H1 (cell line): ENCODE results near the gene OR4D11. TPM values are rescaled to one million over a fixed set of nuclear protein-coding genes. Genes with fewer than 3 reads are reported as not detected.

ENCODE experiments used
- CTCF ChIA-PET: fragments of 300-600 bp; sonication (Branson Sonifier 250); formaldehyde crosslinking; loops from one replicate; lab custom pipeline; 2021; ENCODE audit not compliant: partially characterized antibody; lab: Charles Lee
- POLR2A ChIA-PET: fragments of 300-600 bp; sonication (Branson Sonifier 250); formaldehyde crosslinking; loops from one replicate; lab custom pipeline; 2021; ENCODE audit warnings: inconsistent platforms; ENCODE audit not compliant: partially characterized antibody; lab: Charles Lee
- DNase-seq, 2 experiments: peaks; one replicate each; pipeline versions ENCODE4 v3.0.0 to v3.0.0-alpha.2; 2010 to 2022; ENCODE audit warnings: low spot score in 2 of 2, low read depth in 1 of 2, mixed read lengths in 1 of 2
- FAIRE-seq: peaks from 2 replicates; lab custom pipeline; 2011; peaks lifted over from hg19 to GRCh38; lab: Jason Lieb, UNC
- H2AFZ ChIP-seq: 2 replicates; pipeline ENCODE4 v1.8.1; 2012; ENCODE audit warnings: low read length, inconsistent platforms
- H2AK5ac ChIP-seq: 2 replicates; pipeline ENCODE4 v1.6.1; 2013; ENCODE audit warnings: low read depth, low read length
- H2BK120ac ChIP-seq: replicated peaks from 2 replicates; pipeline ENCODE3; 2013; ENCODE audit warnings: low read depth, low read length, inconsistent platforms
- H2BK12ac ChIP-seq: 2 replicates; pipeline ENCODE4 v1.6.1; 2013; ENCODE audit warnings: low read depth, low read length
- H2BK15ac ChIP-seq: 2 replicates; pipeline ENCODE4 v1.6.1; 2013; ENCODE audit warnings: low read length
- H2BK20ac ChIP-seq: 2 replicates; pipeline ENCODE4 v1.6.1; 2013; ENCODE audit warnings: low read length
- H2BK5ac ChIP-seq: 2 replicates; pipeline ENCODE4 v1.6.1; 2013; ENCODE audit warnings: low read depth, low read length
- H3K14ac ChIP-seq: 2 replicates; pipeline ENCODE4 v1.6.1; 2013; ENCODE audit warnings: inconsistent platforms; ENCODE audit not compliant: insufficient read length
- H3K18ac ChIP-seq: 2 replicates; pipeline ENCODE4 v1.6.1; 2013; ENCODE audit warnings: low read length; ENCODE audit errors: extremely low read depth
- H3K23ac ChIP-seq: 2 replicates; pipeline ENCODE4 v1.6.1; 2013; ENCODE audit warnings: inconsistent platforms; ENCODE audit not compliant: insufficient read length
- H3K23me2 ChIP-seq: 2 replicates; pipeline ENCODE4 v1.6.1; 2013; ENCODE audit warnings: low read depth, low read length
- H3K27ac ChIP-seq: 2 replicates; pipeline ENCODE4 v1.6.1; 2011; ENCODE audit warnings: low read depth, low read length, inconsistent platforms
- H3K27me3 ChIP-seq, 4 experiments: replicated peaks in 1 of 4; 1 replicate in 1 of 4; 2 replicates in 3 of 4; pipeline versions ENCODE4 v1.6.1 to v1.8.1; 2011 to 2013; ENCODE audit warnings: low read length in 3 of 4, mild to moderate bottlenecking in 3 of 4, inconsistent platforms in 2 of 4, mixed read lengths in 2 of 4, moderate library complexity in 1 of 4; ENCODE audit not compliant: control insufficient read depth in 3 of 4, insufficient read depth in 3 of 4; ENCODE audit errors: extremely low read depth in 1 of 4
- H3K36me3 ChIP-seq, 4 experiments: 2 replicates each; pipeline versions ENCODE4 v1.6.1 to v1.8.1; 2011 to 2013; ENCODE audit warnings: mild to moderate bottlenecking in 4 of 4, low read length in 3 of 4, moderate library complexity in 2 of 4, control low read depth in 1 of 4, inconsistent platforms in 1 of 4; ENCODE audit not compliant: insufficient read depth in 4 of 4, control insufficient read depth in 2 of 4
- H3K4ac ChIP-seq: replicated peaks from 2 replicates; pipeline ENCODE3; 2013; ENCODE audit warnings: low read length, low read depth, mixed read lengths, inconsistent platforms; ENCODE audit not compliant: insufficient read length
- H3K4me1 ChIP-seq, 4 experiments: replicated peaks in 1 of 4; 1 replicate in 1 of 4; 2 replicates in 3 of 4; pipeline versions ENCODE4 v1.6.1 to v1.8.1; 2011 to 2013; ENCODE audit warnings: low read length in 3 of 4, inconsistent platforms in 2 of 4, mixed read lengths in 1 of 4; ENCODE audit not compliant: insufficient read depth in 4 of 4, control insufficient read depth in 3 of 4
- H3K4me2 ChIP-seq, 2 experiments: 2 replicates each; pipeline versions ENCODE4 v1.6.1 to v1.8.1; 2011 to 2013; ENCODE audit warnings: low read depth in 2 of 2, low read length in 2 of 2, control low read depth in 1 of 2, inconsistent platforms in 1 of 2, mild to moderate bottlenecking in 1 of 2; ENCODE audit not compliant: insufficient read depth in 1 of 2
- H3K4me3 ChIP-seq, 4 experiments: fragments of 200-600, 300-600 bp in 1 of 4; sonication (generic), shearing (Covaris generic), sonication (Bioruptor Twin) in 1 of 4; 2 replicates each; pipeline versions ENCODE4 v1.5.1 to v1.8.1; 2011 to 2016; ENCODE audit warnings: low read length in 4 of 4, low read depth in 3 of 4, control low read depth in 2 of 4, inconsistent platforms in 2 of 4, mild to moderate bottlenecking in 2 of 4, mixed read lengths in 1 of 4, moderate library complexity in 1 of 4; ENCODE audit not compliant: insufficient read depth in 2 of 4; ENCODE audit errors: extremely low read depth in 1 of 4
- H3K56ac ChIP-seq: replicated peaks from 2 replicates; pipeline ENCODE3; 2013; ENCODE audit warnings: low read depth, mild to moderate bottlenecking, mixed read lengths, low read length, inconsistent platforms; ENCODE audit not compliant: insufficient read length
- H3K79me1 ChIP-seq: 2 replicates; pipeline ENCODE4 v1.6.1; 2013; ENCODE audit warnings: low read depth, low read length, control low read depth
- H3K79me2 ChIP-seq, 2 experiments: 2 replicates each; pipeline versions ENCODE4 v1.6.1 to v1.8.1; 2012 to 2013; ENCODE audit warnings: low read length in 2 of 2, mild to moderate bottlenecking in 2 of 2, inconsistent platforms in 1 of 2; ENCODE audit not compliant: insufficient read depth in 2 of 2, control insufficient read depth in 1 of 2
- H3K9ac ChIP-seq, 4 experiments: replicated peaks in 1 of 4; 1 replicate in 1 of 4; 2 replicates in 3 of 4; pipeline versions ENCODE4 v1.6.1 to v1.8.1; 2011 to 2013; ENCODE audit warnings: low read depth in 3 of 4, low read length in 3 of 4, control low read depth in 2 of 4, mild to moderate bottlenecking in 2 of 4, moderate library complexity in 2 of 4, inconsistent platforms in 1 of 4; ENCODE audit errors: extremely low read depth in 1 of 4
- H3K9me3 ChIP-seq, 2 experiments: 2 replicates each; pipeline versions ENCODE4 v1.6.1 to v1.8.1; 2012 to 2013; ENCODE audit warnings: mild to moderate bottlenecking in 2 of 2, moderate library complexity in 2 of 2, control low read depth in 1 of 2, inconsistent platforms in 1 of 2, low read depth in 1 of 2, low read length in 1 of 2, mixed read lengths in 1 of 2; ENCODE audit not compliant: insufficient read depth in 2 of 2
- H4K20me1 ChIP-seq, 2 experiments: replicated peaks in 1 of 2; 2 replicates each; pipeline versions ENCODE3 to v1.8.1; 2011 to 2013; ENCODE audit warnings: inconsistent platforms in 2 of 2, low read length in 2 of 2, mild to moderate bottlenecking in 1 of 2; ENCODE audit not compliant: insufficient read depth in 2 of 2, control insufficient read depth in 1 of 2
- H4K5ac ChIP-seq: 2 replicates; pipeline ENCODE4 v1.6.1; 2013; ENCODE audit warnings: low read length, low read depth, mixed read lengths, inconsistent platforms; ENCODE audit not compliant: insufficient read length
- H4K8ac ChIP-seq: 2 replicates; pipeline ENCODE4 v1.8.0; 2013; ENCODE audit warnings: mild to moderate bottlenecking, moderate library complexity, low read length, inconsistent platforms; ENCODE audit not compliant: insufficient read depth; ENCODE audit errors: extremely low read depth
- H4K91ac ChIP-seq: replicated peaks from 2 replicates; pipeline ENCODE3; 2013; ENCODE audit warnings: low read length, mixed read lengths, inconsistent platforms; ENCODE audit not compliant: insufficient read length
- CBX5 ChIP-seq: fragments of 300-800, 300-1000 bp; sonication (generic); IDR thresholded peaks from 2 replicates; pipeline ENCODE4 v1.7.1; 2016; ENCODE audit warnings: antibody characterized with exemption, low read length, low read depth
- CTCF ChIP-seq, 3 experiments: IDR thresholded peaks; 1 replicate in 2 of 3; 2 replicates in 1 of 3; pipeline versions ENCODE4 v1.5.1 to v1.6.1; 2011; ENCODE audit warnings: low read length in 3 of 3, mild to moderate bottlenecking in 3 of 3, inconsistent platforms in 2 of 3, low read depth in 1 of 3, moderate library complexity in 1 of 3; ENCODE audit not compliant: insufficient read depth in 1 of 3; ENCODE audit errors: control extremely low read depth in 1 of 3
- E2F6 ChIP-seq: IDR thresholded peaks from 2 replicates; pipeline ENCODE4 v1.6.1; 2012; ENCODE audit warnings: inconsistent platforms
- FOSL1 ChIP-seq: IDR thresholded peaks from 2 replicates; pipeline ENCODE4 v1.6.1; 2011; ENCODE audit warnings: mild to moderate bottlenecking, low read depth, low read length, moderate library complexity; ENCODE audit not compliant: insufficient read depth
- JUN ChIP-seq: IDR thresholded peaks from 2 replicates; pipeline ENCODE4 v1.6.1; 2011; ENCODE audit warnings: low read depth, mild to moderate bottlenecking, improper control_type of control experiment, low read length
- ZNF274 ChIP-seq: IDR thresholded peaks from 2 replicates; pipeline ENCODE4 v1.7.0; 2012; ENCODE audit warnings: low read length, borderline replicate concordance; ENCODE audit errors: extremely low read depth
- WGBS, 2 experiments: shearing (Covaris generic) in 1 of 2; methylation state at CpG; one replicate each; pipeline versions ENCODE4 v1.1.6 to v1.1.7; 2013 to 2015; ENCODE audit warnings: low lambda C conversion rate in 2 of 2, mixed read lengths in 2 of 2, inconsistent platforms in 1 of 2, low coverage in 1 of 2, missing lambda C conversion rate in 1 of 2; ENCODE audit not compliant: insufficient replicate concordance in 2 of 2, insufficient coverage in 1 of 2, insufficient read length in 1 of 2; ENCODE audit errors: extremely low coverage in 1 of 2, missing lambda C conversion rate in 1 of 2; 5-methylcytosine and 5-hydroxymethylcytosine counted together
- polyA plus RNA-seq, 7 experiments: library from polyadenylated mRNA; depleted of rRNA in 3 of 7; stranded (reverse) in 5 of 7; unstranded in 2 of 7; fragments of >200 nt in 5 of 7; fragments of 200-250 nt in 2 of 7; gene quantifications; 1 replicate in 5 of 7; 2 replicates in 1 of 7; 4 replicates in 1 of 7; pipeline versions ENCODE4 v1.2.1 to v1.2.3, GENCODE V29; 2011 to 2013; ENCODE audit warnings: missing spikeins in 2 of 7, mixed read lengths in 2 of 7
- total RNA-seq: library from RNA; stranded (reverse); fragmentation: NEBNext Ultra II Directional; extraction: Animal tissue kit (Norgen Biotek cat#: 25700); gene quantifications from 2 replicates; pipeline ENCODE4 v1.2.1, GENCODE V29; 2021

OR4D11 gene
- total and polyA plus RNA-seq, 2 of the 8 experiments (the other 6 are each of a cell fraction or from before 2014, with no cell fraction given): not detected

- WGBS, 2 experiments: 77% methylated on average over 5 of the region's 5 CpGs; no CpG with 5 or more reads in 1 of the 2 experiments
- no peak overlapping the region for H3K27ac ChIP-seq
- TF ChIP-seq CBX5 (no peak), FOSL1 (no peak), ZNF274 (no peak), JUN (no peak), CTCF (IDR thresholded peaks at IDR 0.05; ENCODE audit: control extremely low read depth in 1 of 3, insufficient read depth in 1 of 3, low read depth in 1 of 3, low read length in 3 of 3) (peak in 1 of 3 experiments; percentile 31; a peak in 1 of 4 replicates), E2F6 (no peak)
- TF ChIP-seq, all 59 proteins: peak for 1
Measured at GRCh38 chr11:59463190-59463641, 40.2 kb upstream of the OR4D11 start.

More at GRCh38 chr11:59463190-59463641, 40.2 kb upstream of the OR4D11 start:
- no peaks in the 10 kb centered on the region for H3K27me3 ChIP-seq
- CTCF ChIA-PET: interaction anchor here (0.6 to 0.9 kb wide), 2 partner anchors 9 to 1217 kb away, joined by 3 read pairs; no protein-coding TSS in a partner anchor
- no peaks in the 10 kb centered on the region for H3K36me3 ChIP-seq
- H2AFZ ChIP-seq: peak overlapping the region; percentile 86
- H3K4me2 ChIP-seq: no peak overlapping the region
- H2BK5ac ChIP-seq: no peak overlapping the region
- H4K8ac ChIP-seq: no peak overlapping the region
- H2AK5ac ChIP-seq: no peak overlapping the region
- no peak overlapping the region for H3K4ac ChIP-seq
- H3K9me3 ChIP-seq: no peaks in the 10 kb centered on the region
- no peak overlapping the region for H3K4me3 ChIP-seq
- no peak overlapping the region for H3K14ac ChIP-seq
- H3K4me1 ChIP-seq: peaks cover 0 to 3% (median 0%) of the 10 kb centered on the region in 4 experiments; a peak in 1 of 7 replicates
- H4K5ac ChIP-seq: no peak overlapping the region
- H2BK12ac ChIP-seq: no peak overlapping the region
- DNase-seq (no peak), FAIRE-seq (no peak)
- H3K18ac ChIP-seq: no peak overlapping the region
- no peak overlapping the region for H4K91ac ChIP-seq
- POLR2A ChIA-PET: no interaction called here
- peak overlapping the region in 1 of 4 experiments; percentile 13; a peak in 1 of 7 replicates for H3K9ac ChIP-seq
- H4K20me1 ChIP-seq: no peaks in the 10 kb centered on the region
- H2BK20ac ChIP-seq: no peak overlapping the region
- H3K79me2 ChIP-seq: no peaks in the 10 kb centered on the region
- H2BK120ac ChIP-seq: no peak overlapping the region
- H3K56ac ChIP-seq: no peak overlapping the region
- H3K79me1 ChIP-seq: no peaks in the 10 kb centered on the region
- no peak overlapping the region for H3K23ac ChIP-seq
- no peak overlapping the region for H2BK15ac ChIP-seq
- H3K23me2 ChIP-seq: no peaks in the 10 kb centered on the region
